Measurements from ENCODE around the gene ARPIN.
"Not testable (repeated sequence)": the region's sequence is repeated elsewhere in the genome, so short reads cannot be mapped to it uniquely, and the experiment has no call there.

Gene ARPIN

DNA sequence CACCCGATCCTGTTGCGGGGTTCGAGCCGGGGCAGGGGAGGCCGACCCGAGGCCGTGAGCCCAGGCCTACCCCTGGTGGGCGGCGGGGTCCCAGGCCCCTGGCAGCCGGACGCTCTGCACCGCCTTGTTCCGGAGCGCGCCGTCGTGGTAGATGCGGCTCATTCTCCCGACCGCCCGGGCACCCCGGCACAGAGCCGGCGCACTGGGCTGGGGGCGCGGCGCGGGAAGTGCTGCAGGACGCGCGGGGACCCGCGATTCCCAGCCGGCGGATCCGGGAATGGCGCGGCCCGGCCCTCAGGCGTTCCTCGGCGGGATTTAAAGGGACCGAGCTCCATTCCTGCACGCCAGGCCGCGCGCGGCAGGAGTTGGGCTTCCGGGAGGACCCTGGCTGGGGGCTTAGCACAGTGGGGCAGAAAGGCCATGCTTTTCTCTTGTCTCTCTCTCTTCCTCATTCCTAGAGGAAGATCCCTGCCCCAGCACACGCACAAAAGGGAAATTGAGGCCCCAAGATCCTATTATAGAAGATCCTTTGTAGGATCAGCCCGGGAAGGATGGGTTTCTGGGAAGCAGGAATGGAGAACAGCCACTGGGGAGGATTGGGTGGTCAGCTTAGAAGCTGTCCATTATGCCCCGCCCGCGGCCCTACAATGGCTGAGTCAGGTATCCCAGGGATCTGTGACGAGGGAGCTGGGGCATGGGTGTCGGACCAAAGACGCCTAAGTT is at the start of gene ARPIN:
Gene ARPIN (minus strand): TSS at position 279 of the 723 bp plus-strand sequence. CDS start 117 bp downstream, at position 162.
- TF ChIP-seq, protein P1, sequence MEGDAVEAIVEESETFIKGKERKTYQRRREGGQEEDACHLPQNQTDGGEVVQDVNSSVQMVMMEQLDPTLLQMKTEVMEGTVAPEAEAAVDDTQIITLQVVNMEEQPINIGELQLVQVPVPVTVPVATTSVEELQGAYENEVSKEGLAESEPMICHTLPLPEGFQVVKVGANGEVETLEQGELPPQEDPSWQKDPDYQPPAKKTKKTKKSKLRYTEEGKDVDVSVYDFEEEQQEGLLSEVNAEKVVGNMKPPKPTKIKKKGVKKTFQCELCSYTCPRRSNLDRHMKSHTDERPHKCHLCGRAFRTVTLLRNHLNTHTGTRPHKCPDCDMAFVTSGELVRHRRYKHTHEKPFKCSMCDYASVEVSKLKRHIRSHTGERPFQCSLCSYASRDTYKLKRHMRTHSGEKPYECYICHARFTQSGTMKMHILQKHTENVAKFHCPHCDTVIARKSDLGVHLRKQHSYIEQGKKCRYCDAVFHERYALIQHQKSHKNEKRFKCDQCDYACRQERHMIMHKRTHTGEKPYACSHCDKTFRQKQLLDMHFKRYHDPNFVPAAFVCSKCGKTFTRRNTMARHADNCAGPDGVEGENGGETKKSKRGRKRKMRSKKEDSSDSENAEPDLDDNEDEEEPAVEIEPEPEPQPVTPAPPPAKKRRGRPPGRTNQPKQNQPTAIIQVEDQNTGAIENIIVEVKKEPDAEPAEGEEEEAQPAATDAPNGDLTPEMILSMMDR (IDR thresholded peaks at IDR 0.05; ENCODE audit: low read depth, low read length, missing control alignments) = no peak
- no peak for DNase-seq (ENCODE audit: low read depth)
- no peak within 1 kb of the TSS; the same call in 1 of the 2 replicates for H3K4me3 ChIP-seq (ENCODE audit: low read depth, low read length)

DNA sequence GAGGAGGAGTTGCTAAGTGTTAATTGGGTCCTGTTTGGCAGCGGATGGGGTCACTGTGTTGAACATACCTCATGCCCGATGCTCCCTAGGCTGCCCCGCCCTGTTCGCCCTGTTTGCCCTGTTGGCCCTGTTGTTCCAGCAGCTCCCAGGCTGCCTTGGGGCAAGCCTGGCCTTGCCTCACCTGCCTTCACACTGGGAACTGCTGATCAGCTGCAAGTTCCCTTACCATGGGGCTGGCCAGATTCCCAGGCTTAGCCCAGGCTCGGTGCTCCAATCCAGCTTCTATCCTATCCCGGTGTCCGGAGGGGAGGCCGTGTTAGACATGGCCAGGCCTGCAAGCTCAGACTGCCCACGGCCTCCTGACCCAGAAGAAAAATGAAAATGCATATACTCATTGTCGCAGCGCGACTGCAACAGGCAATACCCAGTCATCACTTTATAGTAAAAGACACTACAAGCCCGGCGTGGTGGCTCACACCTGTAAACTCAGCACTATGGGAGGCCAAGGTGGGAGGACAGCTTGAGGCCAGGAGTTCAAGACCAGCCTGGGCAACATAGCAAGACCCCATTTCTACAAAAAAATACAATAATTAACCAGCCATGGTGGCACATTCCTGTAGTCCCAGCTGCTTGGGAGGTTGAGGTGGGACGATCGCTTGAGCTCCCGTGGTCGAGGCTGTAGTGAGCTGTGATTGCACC is 45.5 kb upstream of the ARPIN start:
- no peak overlapping the region for H3K4me3 ChIP-seq (ENCODE audit: low read depth, low read length)
- DNase-seq (ENCODE audit: low read depth) = no peak
- TF ChIP-seq, protein P1 (IDR thresholded peaks at IDR 0.05; ENCODE audit: low read depth, low read length, missing control alignments) = no peak

DNA sequence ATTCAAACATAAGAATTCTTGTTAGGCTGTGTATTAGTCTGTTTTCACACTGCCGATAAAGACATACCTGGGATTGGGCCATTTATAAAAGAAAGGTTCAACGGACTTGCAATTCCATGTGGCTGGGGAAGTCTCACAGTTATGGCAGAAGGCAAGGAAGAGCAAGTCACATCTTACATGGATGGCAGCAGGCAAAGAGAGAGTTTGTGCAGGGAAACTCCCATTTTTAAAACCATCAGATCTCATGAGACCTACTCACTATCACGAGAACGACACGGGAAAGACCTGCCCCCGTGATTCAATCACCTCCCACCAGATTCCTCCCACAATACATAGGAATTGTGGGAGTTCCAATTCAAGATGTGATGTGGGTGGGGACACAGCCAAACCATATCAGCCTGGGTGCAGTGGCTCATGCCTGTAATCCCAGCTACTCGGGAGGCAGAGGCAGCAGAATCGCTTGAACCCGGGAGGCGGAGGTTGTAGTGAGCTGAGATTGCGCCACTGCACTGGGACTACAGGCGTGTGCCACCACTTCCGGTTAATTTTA is 42.8 kb upstream of the ARPIN start:
- not testable (repeated sequence) for DNase-seq (ENCODE audit: low read depth)

DNA sequence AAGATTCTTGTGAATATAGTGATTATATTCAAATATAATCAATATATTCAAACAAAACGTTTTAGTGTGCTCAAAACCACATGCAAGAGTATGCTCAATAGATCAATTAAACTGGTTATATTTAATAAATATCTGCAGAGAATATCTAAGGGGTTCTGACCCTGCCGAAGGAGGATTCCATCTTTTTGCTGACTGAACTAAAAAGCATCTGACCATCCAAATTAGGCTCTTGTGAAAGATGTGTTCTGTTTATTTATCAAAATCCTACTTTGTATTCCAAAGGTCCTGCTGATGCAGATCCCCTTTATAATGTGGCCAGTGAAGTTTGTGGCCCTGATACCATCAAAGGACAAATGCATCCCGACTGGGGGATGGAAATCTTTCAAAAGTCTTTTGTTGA is 41.8 kb upstream of the ARPIN start:
- no peak for DNase-seq (ENCODE audit: low read depth)
- no peak overlapping the region for H3K4me3 ChIP-seq (ENCODE audit: low read depth, low read length)
- TF ChIP-seq, protein P1 (IDR thresholded peaks at IDR 0.05; ENCODE audit: low read depth, low read length, missing control alignments) = no peak

More for the DNA sequence above, 42.8 kb upstream of the ARPIN start:
- H3K4me3 ChIP-seq (ENCODE audit: low read depth, low read length) = not testable (repeated sequence)

DNA sequence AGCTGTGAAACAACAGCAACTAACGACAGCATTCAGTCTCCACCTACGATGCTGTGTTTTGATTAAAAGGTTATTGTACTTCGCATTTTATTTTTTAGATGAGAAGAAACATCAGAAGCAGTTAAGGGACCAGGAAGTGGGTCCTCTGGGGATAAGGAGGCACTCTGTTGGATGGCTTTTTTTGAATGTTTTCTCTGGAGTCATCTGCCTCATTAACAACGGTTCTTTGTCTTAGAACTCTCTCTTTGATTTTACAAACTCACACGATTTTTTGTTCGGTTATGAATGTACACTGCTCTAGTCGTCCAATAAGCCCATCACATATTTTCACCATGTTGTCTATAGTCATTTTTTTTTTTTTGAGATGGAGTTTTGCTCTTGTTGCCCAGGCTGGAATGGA is 36.0 kb upstream of the ARPIN start:
- TF ChIP-seq, protein P1 (IDR thresholded peaks at IDR 0.05; ENCODE audit: low read depth, low read length, missing control alignments) = no peak
- no peak for DNase-seq (ENCODE audit: low read depth)
- H3K4me3 ChIP-seq (ENCODE audit: low read depth, low read length) = no peak overlapping the region

DNA sequence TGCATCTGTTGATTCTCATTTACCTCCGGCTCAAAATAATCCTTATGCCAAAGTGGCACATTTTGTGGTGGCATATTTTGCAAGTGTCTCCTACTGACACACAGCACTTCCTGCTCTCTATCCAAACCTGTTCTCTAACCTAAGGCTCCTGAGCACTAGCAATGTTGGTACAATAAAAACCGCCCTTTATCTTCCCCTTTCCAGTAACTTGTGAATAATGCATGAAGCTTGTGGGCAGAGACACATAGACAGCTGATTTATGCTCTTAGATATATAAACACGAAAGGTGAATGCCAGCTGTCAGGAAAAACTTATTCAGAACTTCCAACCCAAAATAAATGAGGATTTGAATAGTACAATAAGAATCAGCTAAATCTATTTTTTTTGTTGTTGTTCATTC is 34.6 kb upstream of the ARPIN start:
- H3K4me3 ChIP-seq (ENCODE audit: low read depth, low read length) = no peak overlapping the region
- TF ChIP-seq, protein P1 (IDR thresholded peaks at IDR 0.05; ENCODE audit: low read depth, low read length, missing control alignments) = no peak
- DNase-seq (ENCODE audit: low read depth) = no peak

DNA sequence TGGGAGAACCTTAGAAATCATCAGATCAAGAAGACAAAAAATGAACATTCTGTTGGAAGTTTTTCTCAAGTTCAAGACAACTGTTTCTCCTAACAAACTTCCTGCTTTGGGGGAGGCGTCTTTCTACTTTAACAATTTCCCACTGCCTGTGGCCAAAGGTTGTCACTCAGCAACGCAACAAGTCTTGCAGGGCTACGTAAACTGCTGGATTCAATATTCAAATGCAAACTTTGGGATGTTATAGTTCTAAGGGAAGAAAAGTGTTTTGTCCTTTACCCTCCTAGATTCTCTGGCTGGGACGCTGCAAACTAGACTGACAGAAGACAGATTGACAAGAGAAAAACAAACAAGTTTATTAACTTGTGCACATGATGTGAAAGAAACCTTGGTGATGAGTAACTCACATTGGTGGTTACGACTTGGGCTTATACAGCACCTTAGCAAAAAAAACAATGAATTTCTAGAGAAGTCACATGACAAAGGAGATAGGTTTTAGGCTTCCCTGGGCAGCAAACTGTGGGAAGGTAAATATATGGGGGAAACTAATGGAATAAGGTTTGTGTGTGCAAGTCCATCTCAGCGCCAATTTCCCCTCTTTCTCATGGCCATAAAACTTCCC is 34.0 kb upstream of the ARPIN start:
- TF ChIP-seq, protein P1 (IDR thresholded peaks at IDR 0.05; ENCODE audit: low read depth, low read length, missing control alignments) = no peak
- no peak for DNase-seq (ENCODE audit: low read depth)
- H3K4me3 ChIP-seq (ENCODE audit: low read depth, low read length) = no peak overlapping the region

DNA sequence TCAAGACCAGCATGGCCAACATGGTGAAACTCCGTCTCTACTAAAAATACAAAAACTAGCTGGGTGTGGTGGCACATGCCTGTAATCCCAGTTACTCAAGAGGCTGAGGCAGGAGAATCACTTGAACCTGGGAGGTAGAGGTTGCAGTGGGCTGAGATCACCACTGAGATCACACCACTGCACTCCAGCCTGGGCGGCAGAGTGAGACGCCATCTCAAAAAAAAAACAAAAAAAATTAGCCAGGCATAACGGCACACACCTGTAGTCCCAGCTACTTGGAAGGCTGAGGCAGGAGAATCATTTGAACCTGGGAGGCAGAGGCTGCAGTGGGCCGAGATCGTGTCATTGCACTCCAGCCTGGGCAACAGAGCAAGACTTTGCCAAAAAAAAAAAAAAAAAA is 31.0 kb upstream of the ARPIN start:
- DNase-seq (ENCODE audit: low read depth); H3K4me3 ChIP-seq (ENCODE audit: low read depth, low read length): not testable (repeated sequence)
